Mesenchymal stem cell (in vitro differentiated cells and primary cell): ENCODE measurements around the gene P2RX7.

Experiments used
- DNase-seq: peaks from one replicate; pipeline ENCODE4 v3.0.0-alpha.2; 2013
- H2AFZ ChIP-seq: one replicate; pipeline ENCODE4 v1.6.1; 2013; ENCODE audit warnings: low read depth, mild to moderate bottlenecking, control low read depth, inconsistent platforms, low read length, moderate library complexity
- H2AK5ac ChIP-seq: 2 replicates; pipeline ENCODE4 v1.6.1; 2013; ENCODE audit warnings: low read length, moderate library complexity, mild to moderate bottlenecking, inconsistent platforms; ENCODE audit not compliant: severe bottlenecking
- H2BK120ac ChIP-seq: one replicate; pipeline ENCODE4 v1.6.1; 2013; ENCODE audit warnings: low read depth, mild to moderate bottlenecking, inconsistent platforms, low read length, moderate library complexity
- H2BK12ac ChIP-seq, 2 experiments: one replicate each; pipeline ENCODE4 v1.6.1; 2013; ENCODE audit warnings: inconsistent platforms in 2 of 2, low read length in 2 of 2, mild to moderate bottlenecking in 2 of 2, moderate library complexity in 2 of 2, control low read depth in 1 of 2
- H2BK15ac ChIP-seq: one replicate; pipeline ENCODE4 v1.6.1; 2013; ENCODE audit warnings: mild to moderate bottlenecking, low read depth, inconsistent platforms; ENCODE audit not compliant: poor library complexity, severe bottlenecking
- H2BK5ac ChIP-seq: 2 replicates; pipeline ENCODE4 v1.6.1; 2013; ENCODE audit warnings: low read depth, mild to moderate bottlenecking, low read length, control low read depth, inconsistent platforms; ENCODE audit not compliant: poor library complexity, severe bottlenecking
- H3K14ac ChIP-seq, 2 experiments: one replicate each; pipeline ENCODE4 v1.6.1; 2013; ENCODE audit warnings: inconsistent platforms in 2 of 2, low read length in 2 of 2, control low read depth in 1 of 2, mild to moderate bottlenecking in 1 of 2, moderate library complexity in 1 of 2
- H3K18ac ChIP-seq, 2 experiments: one replicate each; pipeline ENCODE4 v1.6.1; 2013; ENCODE audit warnings: inconsistent platforms in 2 of 2, low read length in 2 of 2, control low read depth in 1 of 2, low read depth in 1 of 2, mild to moderate bottlenecking in 1 of 2
- H3K23ac ChIP-seq, 2 experiments: one replicate each; pipeline ENCODE4 v1.6.1; 2013; ENCODE audit warnings: inconsistent platforms in 2 of 2, low read length in 2 of 2, mild to moderate bottlenecking in 2 of 2, moderate library complexity in 2 of 2, control low read depth in 1 of 2
- H3K27ac ChIP-seq: 2 replicates; pipeline ENCODE4 v1.5.1; 2013; ENCODE audit warnings: mild to moderate bottlenecking, moderate library complexity, low read length, control low read depth, inconsistent platforms; ENCODE audit not compliant: poor library complexity, severe bottlenecking
- H3K27me3 ChIP-seq, 2 experiments: 2 replicates each; pipeline versions ENCODE4 v1.6.1 to v1.7.0; 2013; ENCODE audit warnings: low read length in 2 of 2, mild to moderate bottlenecking in 2 of 2, moderate library complexity in 2 of 2, control low read depth in 1 of 2, inconsistent platforms in 1 of 2; ENCODE audit not compliant: control insufficient read depth in 1 of 2, insufficient read depth in 1 of 2
- H3K36me3 ChIP-seq, 2 experiments: 2 replicates each; pipeline versions ENCODE4 v1.6.1 to v1.7.0; 2013; ENCODE audit warnings: low read length in 2 of 2, control low read depth in 1 of 2, inconsistent platforms in 1 of 2, low read depth in 1 of 2, mild to moderate bottlenecking in 1 of 2; ENCODE audit not compliant: insufficient read depth in 2 of 2, control insufficient read depth in 1 of 2
- H3K4ac ChIP-seq, 2 experiments: one replicate each; pipeline ENCODE4 v1.6.1; 2013; ENCODE audit warnings: inconsistent platforms in 2 of 2, low read length in 2 of 2, mild to moderate bottlenecking in 2 of 2, moderate library complexity in 2 of 2, control low read depth in 1 of 2, low read depth in 1 of 2
- H3K4me1 ChIP-seq: 2 replicates; pipeline ENCODE4 v1.6.1; 2013; ENCODE audit warnings: low read depth, low read length, control low read depth; ENCODE audit not compliant: control insufficient read depth, insufficient read depth
- H3K4me2 ChIP-seq: 2 replicates; pipeline ENCODE4 v1.6.1; 2013; ENCODE audit warnings: low read length, mild to moderate bottlenecking, inconsistent platforms; ENCODE audit not compliant: poor library complexity, severe bottlenecking
- H3K4me3 ChIP-seq, 2 experiments: 2 replicates each; pipeline versions ENCODE4 v1.5.1 to v1.7.0; 2013; ENCODE audit warnings: low read length in 2 of 2, mild to moderate bottlenecking in 2 of 2, control low read depth in 1 of 2, low read depth in 1 of 2; ENCODE audit not compliant: insufficient read depth in 1 of 2
- H3K79me1 ChIP-seq: replicated peaks from 2 replicates; pipeline ENCODE4 v1.6.1; 2013; ENCODE audit warnings: mild to moderate bottlenecking, control low read depth, low read length, inconsistent platforms; ENCODE audit not compliant: poor library complexity, severe bottlenecking
- H3K9ac ChIP-seq: 2 replicates; pipeline ENCODE4 v1.7.0; 2013; ENCODE audit warnings: mild to moderate bottlenecking, low read length, moderate library complexity
- H3K9me3 ChIP-seq: 2 replicates; pipeline ENCODE4 v1.7.0; 2013; ENCODE audit warnings: mild to moderate bottlenecking, low read length; ENCODE audit not compliant: control insufficient read depth
- H4K8ac ChIP-seq: one replicate; pipeline ENCODE4 v1.6.1; 2013; ENCODE audit warnings: inconsistent platforms, mild to moderate bottlenecking, low read length, moderate library complexity
- H4K91ac ChIP-seq: one replicate; pipeline ENCODE4 v1.6.1; 2013; ENCODE audit warnings: mild to moderate bottlenecking, low read length, inconsistent platforms
- WGBS: methylation state at CpG from one replicate; pipeline ENCODE4 v1.1.7; 2013; ENCODE audit warnings: mixed read lengths; 5-methylcytosine and 5-hydroxymethylcytosine counted together

P2RX7 gene

GRCh38 chr12:121107681-121108080, 25.0 kb upstream of the P2RX7 start:
- Histone ChIP-seq H4K91ac (no peak overlapping the region), H2BK120ac (no peak overlapping the region), H2BK12ac (no peak overlapping the region), H3K9me3 (peaks cover 4% of the 10 kb centered on the region), H2AFZ (no peak overlapping the region), H3K14ac (no peak overlapping the region), H3K4me1 (no peaks in the 10 kb centered on the region), H3K4ac (no peak overlapping the region), H3K9ac (no peak overlapping the region), H4K8ac (no peak overlapping the region), H2BK5ac (no peak overlapping the region), H2AK5ac (no peak overlapping the region), H3K18ac (no peak overlapping the region), H3K27me3 (peaks cover 4 to 6% of the 10 kb centered on the region in 2 experiments), H2BK15ac (no peak overlapping the region), H3K36me3 (no peaks in the 10 kb centered on the region), H3K27ac (no peak overlapping the region), H3K79me1 (no peaks in the 10 kb centered on the region), H3K23ac (no peak overlapping the region), H3K4me2 (no peak overlapping the region), H3K4me3 (no peak overlapping the region)
- DNase-seq = peak; percentile 18
- WGBS = 61% methylated on average over 3 of the region's 3 CpGs

- no peak overlapping the region for H3K14ac ChIP-seq
- no peak overlapping the region for H2AK5ac ChIP-seq
- 66% methylated on average over 5 of the region's 5 CpGs for WGBS
- no peak overlapping the region for H3K4ac ChIP-seq
- H3K4me3 ChIP-seq = no peak overlapping the region
- H3K18ac ChIP-seq = no peak overlapping the region
- H4K8ac ChIP-seq = no peak overlapping the region
- H2AFZ ChIP-seq = no peak overlapping the region
- no peak overlapping the region for H3K9ac ChIP-seq
- no peak overlapping the region for H2BK5ac ChIP-seq
- peaks cover 4% of the 10 kb centered on the region for H3K9me3 ChIP-seq
- H3K79me1 ChIP-seq = no peaks in the 10 kb centered on the region
- H2BK15ac ChIP-seq = no peak overlapping the region
- H3K23ac ChIP-seq = no peak overlapping the region
- peaks cover 4 to 6% of the 10 kb centered on the region in 2 experiments for H3K27me3 ChIP-seq
- no peaks in the 10 kb centered on the region for H3K4me1 ChIP-seq
- no peaks in the 10 kb centered on the region for H3K36me3 ChIP-seq
- no peak overlapping the region for H3K4me2 ChIP-seq
- H2BK120ac ChIP-seq = no peak overlapping the region
- H3K27ac ChIP-seq = no peak overlapping the region
- no peak overlapping the region for H2BK12ac ChIP-seq
- no peak overlapping the region for H4K91ac ChIP-seq
- no peak for DNase-seq
These were observed 24.2 kb upstream of the P2RX7 start for GRCh38 chr12:121108492-121108891.

GRCh38 chr12:121110211-121110940, 22.3 kb upstream of the P2RX7 start:
- Histone ChIP-seq H3K18ac (no peak overlapping the region), H3K79me1 (no peaks in the 10 kb centered on the region), H3K4me3 (no peak overlapping the region), H2BK15ac (no peak overlapping the region), H2AK5ac (no peak overlapping the region), H3K4me1 (no peaks in the 10 kb centered on the region), H2BK5ac (no peak overlapping the region), H2BK120ac (no peak overlapping the region), H2AFZ (no peak overlapping the region), H3K14ac (no peak overlapping the region), H3K4ac (no peak overlapping the region), H3K27me3 (peaks cover 4 to 6% of the 10 kb centered on the region in 2 experiments), H2BK12ac (no peak overlapping the region), H3K36me3 (no peaks in the 10 kb centered on the region), H4K91ac (no peak overlapping the region), H3K27ac (no peak overlapping the region), H3K9ac (peak overlapping the region; percentile 13), H3K23ac (no peak overlapping the region), H3K4me2 (no peak overlapping the region), H4K8ac (no peak overlapping the region), H3K9me3 (no peaks in the 10 kb centered on the region)
- DNase-seq = peak; percentile 76
- 60% methylated on average over 8 of the region's 8 CpGs for WGBS

GRCh38 chr12:121111684-121112083, 21.0 kb upstream of the P2RX7 start:
- no peak overlapping the region for H3K23ac ChIP-seq
- H2AK5ac ChIP-seq = no peak overlapping the region
- 77% methylated on average over 9 of the region's 9 CpGs for WGBS
- no peaks in the 10 kb centered on the region for H3K36me3 ChIP-seq
- no peak overlapping the region for H4K91ac ChIP-seq
- H3K9me3 ChIP-seq = no peaks in the 10 kb centered on the region
- H3K14ac ChIP-seq = no peak overlapping the region
- H3K79me1 ChIP-seq = no peaks in the 10 kb centered on the region
- no peak overlapping the region for H3K27ac ChIP-seq
- H2AFZ ChIP-seq = no peak overlapping the region
- H2BK120ac ChIP-seq = no peak overlapping the region
- H3K4me1 ChIP-seq = no peaks in the 10 kb centered on the region
- no peak overlapping the region for H3K4ac ChIP-seq
- H2BK12ac ChIP-seq = no peak overlapping the region
- H3K18ac ChIP-seq = no peak overlapping the region
- no peak overlapping the region for H3K4me2 ChIP-seq
- H2BK15ac ChIP-seq = no peak overlapping the region
- H3K4me3 ChIP-seq = no peak overlapping the region
- no peak overlapping the region for H3K9ac ChIP-seq
- H2BK5ac ChIP-seq = no peak overlapping the region
- DNase-seq = no peak
- peaks cover 4% of the 10 kb centered on the region in 2 experiments for H3K27me3 ChIP-seq
- no peak overlapping the region for H4K8ac ChIP-seq
